ENCODE data around the gene SLC7A5.
"Not testable (repeated sequence)": the region's sequence is repeated elsewhere in the genome, so short reads cannot be mapped to it uniquely, and the experiment has no call there.

SLC7A5 gene

DNA sequence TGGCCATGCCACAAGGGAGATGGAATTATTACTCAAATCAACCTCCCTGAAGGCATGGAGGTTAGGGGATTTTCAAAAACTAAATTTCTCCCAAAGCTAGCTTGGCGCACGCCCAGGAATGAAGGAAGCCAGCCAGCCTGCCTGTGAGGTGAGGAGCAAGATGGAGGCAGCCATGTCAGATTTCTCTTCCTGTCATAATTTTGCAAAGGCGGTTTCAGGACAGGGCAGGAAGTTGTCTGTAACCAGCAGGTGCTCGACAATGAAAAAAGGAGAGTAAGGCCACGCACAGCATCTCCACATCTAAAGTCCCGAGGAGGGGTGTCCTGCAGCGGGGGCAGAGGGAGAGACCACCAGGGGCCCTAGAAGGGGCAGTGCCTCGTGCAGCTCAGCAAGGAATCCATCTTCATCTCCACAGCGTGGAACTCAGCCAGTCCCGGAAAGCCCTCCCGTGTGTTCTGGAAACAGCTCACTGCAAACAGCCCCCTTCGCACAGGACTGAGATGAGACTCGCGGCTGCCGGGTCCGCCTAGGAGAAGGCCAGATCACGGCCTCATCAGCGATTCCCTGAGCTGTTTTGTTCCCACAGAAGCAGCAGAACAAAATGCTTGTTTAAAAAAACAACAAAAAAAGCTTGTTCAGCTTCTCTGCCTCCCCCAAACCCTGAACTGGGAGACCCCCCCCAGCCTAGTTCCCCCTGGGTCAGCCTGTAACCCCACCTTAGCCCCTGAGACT lies 47.8 kb downstream of the SLC7A5 start:
- peaks cover 13% of the 10 kb centered on the region for H3K4me1 ChIP-seq (ENCODE audit: insufficient read depth, poor library complexity, severe bottlenecking)
- no peak overlapping the region for H3K27ac ChIP-seq (ENCODE audit: poor library complexity, severe bottlenecking)
- H3K27me3 ChIP-seq (ENCODE audit: insufficient read depth, poor library complexity, severe bottlenecking) = no peaks in the 10 kb centered on the region
- no peak for ATAC-seq (ENCODE audit: low read depth)
- H3K36me3 ChIP-seq (ENCODE audit: low read depth) = no peaks in the 10 kb centered on the region
- peaks cover 22% of the 10 kb centered on the region for H3K9me3 ChIP-seq (ENCODE audit: severe bottlenecking)
- DNase-seq (ENCODE audit: low spot score) = peak; percentile 55
- TF ChIP-seq CTCF (IDR thresholded peaks at IDR 0.05; ENCODE audit: poor library complexity, severe bottlenecking) = no peak
- no peak overlapping the region for H3K4me3 ChIP-seq (ENCODE audit: severe bottlenecking)

DNA sequence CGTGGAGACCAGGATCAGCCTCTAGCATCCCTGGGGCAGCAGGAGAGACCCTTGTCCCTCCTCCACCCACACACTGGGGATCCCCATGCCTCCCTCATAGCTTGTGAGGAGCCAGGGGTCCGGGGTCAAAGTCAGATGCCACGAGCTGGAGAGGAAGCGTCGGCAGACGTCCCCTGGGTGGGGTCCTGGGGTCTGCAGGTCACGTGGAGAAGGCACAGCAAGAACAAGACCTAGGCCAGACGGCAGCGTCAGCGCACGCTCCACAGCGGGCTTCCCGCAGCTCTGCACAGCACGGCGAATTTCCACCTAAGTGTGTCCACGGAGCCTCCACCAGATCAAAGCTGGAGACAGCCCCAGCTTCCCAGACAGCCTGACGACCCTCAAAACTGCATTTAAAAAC lies 49.3 kb downstream of the SLC7A5 start:
- Histone ChIP-seq H3K4me1 (ENCODE audit: insufficient read depth, poor library complexity, severe bottlenecking) (peaks cover 13% of the 10 kb centered on the region), H3K9me3 (ENCODE audit: severe bottlenecking) (peaks cover 27% of the 10 kb centered on the region), H3K27ac (ENCODE audit: poor library complexity, severe bottlenecking) (no peak overlapping the region), H3K4me3 (ENCODE audit: severe bottlenecking) (no peak overlapping the region), H3K36me3 (ENCODE audit: low read depth) (no peaks in the 10 kb centered on the region), H3K27me3 (ENCODE audit: insufficient read depth, poor library complexity, severe bottlenecking) (no peaks in the 10 kb centered on the region)
- no peak for TF ChIP-seq CTCF (IDR thresholded peaks at IDR 0.05; ENCODE audit: poor library complexity, severe bottlenecking)
- DNase-seq (ENCODE audit: low spot score) = peak; percentile 64
- ATAC-seq (ENCODE audit: low read depth) = no peak

- DNase-seq (ENCODE audit: low spot score) (peak; percentile 64), ATAC-seq (ENCODE audit: low read depth) (no peak)
- no peak for TF ChIP-seq CTCF (IDR thresholded peaks at IDR 0.05; ENCODE audit: poor library complexity, severe bottlenecking)
- Histone ChIP-seq H3K9me3 (ENCODE audit: severe bottlenecking) (peaks cover 27% of the 10 kb centered on the region), H3K27ac (ENCODE audit: poor library complexity, severe bottlenecking) (no peak overlapping the region), H3K36me3 (ENCODE audit: low read depth) (no peaks in the 10 kb centered on the region), H3K4me1 (ENCODE audit: insufficient read depth, poor library complexity, severe bottlenecking) (peaks cover 13% of the 10 kb centered on the region), H3K27me3 (ENCODE audit: insufficient read depth, poor library complexity, severe bottlenecking) (no peaks in the 10 kb centered on the region), H3K4me3 (ENCODE audit: severe bottlenecking) (no peak overlapping the region)
Observed at GRCh38 chr16:87819282-87819681, 50.0 kb downstream of the SLC7A5 start.

GRCh38 chr16:87818533-87819161 lies 50.7 kb downstream of the SLC7A5 start:
- Histone ChIP-seq H3K4me1 (ENCODE audit: insufficient read depth, poor library complexity, severe bottlenecking) (peaks cover 8% of the 10 kb centered on the region), H3K27me3 (ENCODE audit: insufficient read depth, poor library complexity, severe bottlenecking) (no peaks in the 10 kb centered on the region), H3K9me3 (ENCODE audit: severe bottlenecking) (peaks cover 27% of the 10 kb centered on the region), H3K4me3 (ENCODE audit: severe bottlenecking) (no peak overlapping the region), H3K27ac (ENCODE audit: poor library complexity, severe bottlenecking) (no peak overlapping the region), H3K36me3 (ENCODE audit: low read depth) (no peaks in the 10 kb centered on the region)
- ATAC-seq (ENCODE audit: low read depth) (no peak), DNase-seq (ENCODE audit: low spot score) (no peak)
- no peak for TF ChIP-seq CTCF (IDR thresholded peaks at IDR 0.05; ENCODE audit: poor library complexity, severe bottlenecking)

DNA sequence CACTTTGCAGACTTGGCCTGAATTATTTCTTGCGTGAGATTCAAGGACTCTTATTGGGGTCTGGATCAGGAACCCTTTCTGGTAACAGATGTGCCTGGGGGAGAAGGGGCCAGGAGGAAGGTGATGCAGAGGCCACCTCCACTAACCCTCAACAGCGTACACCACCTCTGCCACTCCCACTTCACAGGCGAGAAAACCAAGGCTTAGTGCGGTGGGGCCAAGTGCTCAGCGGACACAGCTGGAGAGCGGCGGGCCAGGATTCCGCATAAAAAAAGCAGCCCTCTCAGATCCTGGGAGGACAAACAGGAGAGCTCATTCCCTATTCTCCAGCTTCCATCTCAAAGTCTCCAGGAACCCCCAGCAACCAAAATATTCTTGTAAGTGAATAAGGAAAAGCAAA lies 51.4 kb downstream of the SLC7A5 start:
- H3K4me1 ChIP-seq (ENCODE audit: insufficient read depth, poor library complexity, severe bottlenecking) = peaks cover under 1% of the 10 kb centered on the region
- no peak for TF ChIP-seq CTCF (IDR thresholded peaks at IDR 0.05; ENCODE audit: poor library complexity, severe bottlenecking)
- H3K9me3 ChIP-seq (ENCODE audit: severe bottlenecking) = peaks cover 27% of the 10 kb centered on the region
- H3K36me3 ChIP-seq (ENCODE audit: low read depth) = no peaks in the 10 kb centered on the region
- DNase-seq (ENCODE audit: low spot score) (no peak), ATAC-seq (ENCODE audit: low read depth) (no peak)
- no peak overlapping the region for H3K4me3 ChIP-seq (ENCODE audit: severe bottlenecking)
- H3K27ac ChIP-seq (ENCODE audit: poor library complexity, severe bottlenecking) = no peak overlapping the region
- H3K27me3 ChIP-seq (ENCODE audit: insufficient read depth, poor library complexity, severe bottlenecking) = no peaks in the 10 kb centered on the region

DNA sequence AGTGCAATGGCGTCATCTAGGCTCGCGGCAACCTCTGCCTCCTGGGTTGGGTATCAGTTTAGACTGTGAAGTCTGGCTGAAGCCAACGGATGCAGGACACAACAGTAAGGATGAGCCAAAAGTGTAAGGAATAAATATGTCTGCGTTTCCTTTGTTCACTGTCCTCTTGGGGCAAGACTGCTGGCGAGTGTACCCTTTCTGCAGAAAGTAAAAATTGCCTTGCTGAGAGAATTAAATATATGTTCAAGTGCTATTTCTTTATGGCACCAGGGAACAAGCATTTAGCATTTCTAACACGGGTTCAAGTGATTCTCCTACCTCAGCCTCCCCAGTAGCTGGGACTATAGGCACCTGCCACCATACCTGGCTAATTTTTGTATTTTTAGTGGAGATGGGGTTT lies 51.9 kb downstream of the SLC7A5 start:
- H3K4me1 ChIP-seq (ENCODE audit: insufficient read depth, poor library complexity, severe bottlenecking); H3K36me3 ChIP-seq (ENCODE audit: low read depth); H3K27me3 ChIP-seq (ENCODE audit: insufficient read depth, poor library complexity, severe bottlenecking); ATAC-seq (ENCODE audit: low read depth); H3K4me3 ChIP-seq (ENCODE audit: severe bottlenecking); H3K27ac ChIP-seq (ENCODE audit: poor library complexity, severe bottlenecking); DNase-seq (ENCODE audit: low spot score): not testable (repeated sequence)
- peaks cover 27% of the 10 kb centered on the region for H3K9me3 ChIP-seq (ENCODE audit: severe bottlenecking)
